Mammary epithelial cell (primary cell): ENCODE results near the gene POLR2J2.
"Not testable (repeated sequence)": the region's sequence is repeated elsewhere in the genome, so short reads cannot be mapped to it uniquely, and the experiment has no call there.

Experiments
- CTCF ChIP-seq, 2 donors: IDR thresholded peaks in 1 of 2; conservative IDR thresholded peaks in 1 of 2; 2 replicates each; pipeline ENCODE4 v1.5.1; 2011 to 2012; ENCODE audit warnings: inconsistent platforms in 2 of 2, low read length in 2 of 2, mild to moderate bottlenecking in 2 of 2, control low read depth in 1 of 2, low read depth in 1 of 2; ENCODE audit not compliant: insufficient read depth in 1 of 2; ENCODE audit errors: extremely low read depth in 1 of 2
- EZH2 ChIP-seq: IDR thresholded peaks from 2 replicates; pipeline ENCODE4 v1.6.1; 2012; ENCODE audit warnings: low read length, inconsistent platforms, borderline replicate concordance

GRCh38 chr7:102675545-102675944, 4.1 kb upstream of the POLR2J2 start:
- not testable (repeated sequence) for TF ChIP-seq CTCF (conservative IDR thresholded peaks at IDR 0.05 in 1 of 2, IDR thresholded peaks at IDR 0.05 in 1 of 2; ENCODE audit: extremely low read depth in 1 of 2, insufficient read depth in 1 of 2, low read depth in 1 of 2, low read length in 2 of 2); EZH2
